Neural progenitor cell (in vitro differentiated cells): ENCODE results near the gene UNC80. TPM values are rescaled to one million over a fixed set of nuclear protein-coding genes. Genes with fewer than 3 reads are reported as not detected.

Experiments used
- DNase-seq: peaks from one replicate; pipeline ENCODE4 v3.0.0-alpha.2; 2016; ENCODE audit warnings: low spot score
- H2AFZ ChIP-seq: fragments of 200-600 bp; sonication (generic); replicated peaks from 2 replicates; pipeline ENCODE4 v1.6.1; 2016; ENCODE audit warnings: antibody characterized with exemption
- H3F3A ChIP-seq: fragments of 200-600 bp; sonication (generic); 2 replicates; pipeline ENCODE4 v1.6.1; 2016; ENCODE audit warnings: antibody characterized with exemption, low read depth
- H3K27ac ChIP-seq: fragments of 200-600 bp; sonication (generic); 2 replicates; pipeline ENCODE4 v1.5.1; 2016; ENCODE audit warnings: mild to moderate bottlenecking
- H3K27me3 ChIP-seq: fragments of 200-600 bp; sonication (generic); 2 replicates; pipeline ENCODE4 v1.6.1; 2016; ENCODE audit warnings: mild to moderate bottlenecking, moderate library complexity
- H3K36me3 ChIP-seq: fragments of 200-600 bp; sonication (generic); 2 replicates; pipeline ENCODE4 v1.5.1; 2016
- H3K4me1 ChIP-seq: fragments of 200-600 bp; sonication (generic); 2 replicates; pipeline ENCODE4 v1.6.1; 2016; ENCODE audit warnings: mixed run types
- H3K4me2 ChIP-seq: fragments of 200-600 bp; sonication (generic); 2 replicates; pipeline ENCODE4 v1.6.1; 2016
- H3K4me3 ChIP-seq: fragments of 200-600 bp; sonication (generic); 2 replicates; pipeline ENCODE4 v1.5.1; 2016
- H3K79me2 ChIP-seq: fragments of 200-600 bp; sonication (generic); 2 replicates; pipeline ENCODE4 v1.6.1; 2016; ENCODE audit warnings: low read depth
- H3K9ac ChIP-seq: fragments of 200-600 bp; sonication (generic); 2 replicates; pipeline ENCODE4 v1.6.1; 2016
- H3K9me3 ChIP-seq: fragments of 200-600 bp; sonication (generic); 2 replicates; pipeline ENCODE4 v1.5.1; 2016; ENCODE audit warnings: low read depth
- H4K20me1 ChIP-seq: fragments of 200-600 bp; sonication (generic); 2 replicates; pipeline ENCODE4 v1.6.1; 2016; ENCODE audit warnings: low read depth
- H3K27ac Mint-ChIP-seq: 3 replicates; pipeline ENCODE4 v1.8.0; 2021; ENCODE audit warnings: mixed read lengths
- H3K27me3 Mint-ChIP-seq: 2 replicates; pipeline ENCODE4 v1.8.0; 2022; ENCODE audit warnings: low read depth, mild to moderate bottlenecking, inconsistent platforms, moderate library complexity, mixed read lengths; ENCODE audit not compliant: insufficient read depth
- H3K36me3 Mint-ChIP-seq: 3 replicates; pipeline ENCODE4 v1.8.0; 2021; ENCODE audit warnings: mixed read lengths
- H3K4me1 Mint-ChIP-seq: 3 replicates; pipeline ENCODE4 v1.8.0; 2021; ENCODE audit warnings: mixed read lengths
- H3K4me3 Mint-ChIP-seq: 3 replicates; pipeline ENCODE4 v1.8.0; 2021; ENCODE audit warnings: mild to moderate bottlenecking, moderate library complexity, mixed read lengths
- H3K9me3 Mint-ChIP-seq: 3 replicates; pipeline ENCODE4 v1.8.0; 2020; ENCODE audit warnings: mixed read lengths
- CTCF ChIP-seq: fragments of 200-600 bp; sonication (generic); IDR thresholded peaks from 2 replicates; pipeline ENCODE4 v1.5.1; 2017; ENCODE audit warnings: antibody characterized with exemption, mild to moderate bottlenecking
- EZH2 ChIP-seq: fragments of 200-600 bp; sonication (generic); IDR thresholded peaks from 2 replicates; pipeline ENCODE4 v1.6.1; 2017; ENCODE audit warnings: antibody characterized with exemption, mild to moderate bottlenecking, moderate library complexity
- EZH2phosphoT487 ChIP-seq: fragments of 200-600 bp; sonication (generic); IDR thresholded peaks from 2 replicates; pipeline ENCODE4 v1.6.1; 2017; ENCODE audit warnings: antibody characterized with exemption
- total RNA-seq: library from RNA; depleted of rRNA; stranded (reverse); fragments of >200 nt; gene quantifications from 2 replicates; pipeline ENCODE4 v1.2.3, GENCODE V29; 2015; ENCODE audit warnings: low replicate concordance

The UNC80 gene
- total RNA-seq, 1 donor from 2014 or later, result 1.9 TPM

GRCh38 chr2:209766613-209767012 is 5.0 kb upstream of the UNC80 start:
- Mint-ChIP-seq H3K9me3 (no peaks in the 10 kb centered on the region), H3K4me3 (no peak overlapping the region), H3K4me1 (peaks cover 9% of the 10 kb centered on the region), H3K27me3 (no peaks in the 10 kb centered on the region), H3K36me3 (no peaks in the 10 kb centered on the region), H3K27ac (no peak overlapping the region)
- Histone ChIP-seq H3K4me3 (no peak overlapping the region), H3F3A (peaks cover 4% of the 10 kb centered on the region), H3K4me1 (no peaks in the 10 kb centered on the region), H3K79me2 (no peaks in the 10 kb centered on the region), H3K4me2 (no peak overlapping the region), H2AFZ (no peak overlapping the region), H3K27me3 (peaks cover 98% of the 10 kb centered on the region), H4K20me1 (no peaks in the 10 kb centered on the region), H3K9ac (no peak overlapping the region), H3K36me3 (no peaks in the 10 kb centered on the region), H3K9me3 (no peaks in the 10 kb centered on the region), H3K27ac (no peak overlapping the region)
- no peak for DNase-seq
- TF ChIP-seq EZH2, result no peak
- no peak for TF ChIP-seq CTCF
- TF ChIP-seq EZH2phosphoT487, result no peak

- H3K4me2 ChIP-seq, result no peak overlapping the region
- no peak overlapping the region for H3K27ac ChIP-seq
- no peaks in the 10 kb centered on the region for H3K27me3 Mint-ChIP-seq
- peaks cover 91% of the 10 kb centered on the region for H3K27me3 ChIP-seq
- H3K9ac ChIP-seq, result no peak overlapping the region
- H3K4me3 Mint-ChIP-seq, result no peak overlapping the region
- no peaks in the 10 kb centered on the region for H4K20me1 ChIP-seq
- no peaks in the 10 kb centered on the region for H3K36me3 Mint-ChIP-seq
- TF ChIP-seq CTCF, result no peak
- no peak for TF ChIP-seq EZH2
- no peak for TF ChIP-seq EZH2phosphoT487
- no peaks in the 10 kb centered on the region for H3K4me1 ChIP-seq
- peaks cover 4% of the 10 kb centered on the region for H3F3A ChIP-seq
- peaks cover 8% of the 10 kb centered on the region for H3K4me1 Mint-ChIP-seq
- no peaks in the 10 kb centered on the region for H3K79me2 ChIP-seq
- H2AFZ ChIP-seq, result no peak overlapping the region
- no peak overlapping the region for H3K4me3 ChIP-seq
- no peaks in the 10 kb centered on the region for H3K9me3 ChIP-seq
- H3K27ac Mint-ChIP-seq, result no peak overlapping the region
- H3K9me3 Mint-ChIP-seq, result no peaks in the 10 kb centered on the region
- no peaks in the 10 kb centered on the region for H3K36me3 ChIP-seq
- DNase-seq, result no peak
Measured at GRCh38 chr2:209767316-209767715, 4.3 kb upstream of the UNC80 start.

- H3K27me3 Mint-ChIP-seq, result no peaks in the 10 kb centered on the region
Measured at GRCh38 chr2:209768557-209768956, 3.1 kb upstream of the UNC80 start.

More at GRCh38 chr2:209768557-209768956, 3.1 kb upstream of the UNC80 start:
- H3K4me3 Mint-ChIP-seq, result no peak overlapping the region
- no peaks in the 10 kb centered on the region for H3K36me3 ChIP-seq
- H3K9ac ChIP-seq, result no peak overlapping the region
- peaks cover 10% of the 10 kb centered on the region for H3K4me1 Mint-ChIP-seq
- no peak overlapping the region for H3K4me3 ChIP-seq
- DNase-seq, result no peak
- H3K4me2 ChIP-seq, result no peak overlapping the region
- no peak overlapping the region for H3K27ac Mint-ChIP-seq
- no peaks in the 10 kb centered on the region for H3K9me3 Mint-ChIP-seq
- no peaks in the 10 kb centered on the region for H3K9me3 ChIP-seq
- no peak overlapping the region for H3K27ac ChIP-seq
- H3K4me1 ChIP-seq, result no peaks in the 10 kb centered on the region
- no peaks in the 10 kb centered on the region for H3K36me3 Mint-ChIP-seq
- H2AFZ ChIP-seq, result no peak overlapping the region
- H3K27me3 ChIP-seq, result peaks cover 89% of the 10 kb centered on the region
- TF ChIP-seq EZH2 (no peak), EZH2phosphoT487 (no peak), CTCF (no peak)
- peaks cover 4% of the 10 kb centered on the region for H3F3A ChIP-seq
- no peaks in the 10 kb centered on the region for H3K79me2 ChIP-seq
- no peaks in the 10 kb centered on the region for H4K20me1 ChIP-seq
